Erythroblast (primary cell): ENCODE measurements around the gene FURIN.

Experiments used
- GATA1 ChIP-seq: IDR thresholded peaks from 2 replicates; pipeline ENCODE4 v1.6.1; 2011; ENCODE audit warnings: low read depth, mild to moderate bottlenecking, control low read depth, low read length, moderate library complexity
- POLR2A ChIP-seq: IDR thresholded peaks from 2 replicates; pipeline ENCODE4 v1.6.1; 2011; ENCODE audit warnings: mild to moderate bottlenecking, low read length

DNA sequence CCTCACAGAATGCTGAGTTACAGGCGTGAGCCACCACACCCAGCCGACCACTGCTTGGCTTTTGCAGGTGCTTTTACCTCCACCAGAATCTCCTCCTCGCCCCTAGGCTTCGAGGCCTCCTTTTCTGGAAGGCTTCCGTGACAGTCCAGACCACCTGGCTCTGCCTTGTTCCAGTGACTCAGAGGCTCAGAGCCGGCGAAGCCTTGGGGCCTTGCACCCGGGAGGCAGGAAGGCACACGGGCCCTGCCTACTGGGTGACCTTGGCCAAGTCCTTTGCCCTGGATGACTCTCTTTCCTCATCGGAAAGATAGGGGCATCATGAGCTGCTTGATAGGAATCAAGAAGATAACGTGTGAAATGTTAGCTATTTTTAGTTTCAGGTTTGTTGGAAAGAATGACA is 31.3 kb upstream of the FURIN start:
- TF ChIP-seq POLR2A (no peak), GATA1 (no peak)
